ENCODE results near the gene SERPINB6. TPM values are rescaled to one million over a fixed set of nuclear protein-coding genes. Genes with fewer than 3 reads are reported as not detected.

The SERPINB6 gene
- polyA plus RNA-seq, 1 of the 3 experiments (the other 2 are of a cell fraction): 102 TPM

DNA sequence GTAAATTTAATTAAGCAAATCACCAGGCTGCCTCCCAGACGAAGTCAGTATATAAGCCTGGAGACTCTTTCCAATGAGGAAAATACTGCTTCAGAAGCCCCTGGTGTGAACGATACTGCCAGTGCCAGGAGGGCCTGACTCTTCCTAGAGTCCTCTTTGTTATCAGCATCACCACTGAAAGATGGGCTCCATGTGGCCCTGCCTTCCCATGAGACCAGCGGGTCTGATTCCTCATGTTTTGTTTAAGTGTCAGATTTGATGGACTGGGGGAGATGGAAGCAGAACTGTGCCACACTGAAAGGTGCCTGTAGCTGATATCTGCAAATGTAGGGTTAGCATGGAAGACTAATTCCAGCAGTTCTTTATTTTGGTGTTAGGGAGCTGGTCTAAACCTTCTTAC is 36.2 kb upstream of the SERPINB6 start:
- H3K27ac ChIP-seq (ENCODE audit: low read depth in 2 of 2, low read length in 1 of 2): no peak overlapping the region
- 94% methylated on average over 3 of the region's 3 CpGs for WGBS (ENCODE audit: low lambda C conversion rate)
- peaks cover 5 to 51% of the 10 kb centered on the region in 2 experiments for H3K36me3 ChIP-seq (replicated peaks in 1 of 2; ENCODE audit: control insufficient read depth in 1 of 2, insufficient read depth in 2 of 2, low read length in 1 of 2)
- ChIA-PET POLR2A (no interaction called here), CTCF (interaction anchor here (0.6 kb wide), 1 partner anchor 15 kb away, joined by 3 read pairs; no protein-coding TSS in a partner anchor)
- no peaks in the 10 kb centered on the region for H3K27me3 ChIP-seq (ENCODE audit: insufficient read depth)
- H3K4me3 ChIP-seq (ENCODE audit: low read depth in 2 of 2, low read length in 1 of 2): no peak overlapping the region
- H3K9me2 ChIP-seq: no peaks in the 10 kb centered on the region
- no peak overlapping the region for H2AFZ ChIP-seq (ENCODE audit: low read depth)
- no peaks in the 10 kb centered on the region for H3F3A ChIP-seq (replicated peaks; ENCODE audit: insufficient read depth)
- peaks cover 14% of the 10 kb centered on the region for H3K9me3 ChIP-seq
- no peak overlapping the region for H3K9ac ChIP-seq
- no peaks in the 10 kb centered on the region for H3K79me2 ChIP-seq (ENCODE audit: insufficient read depth)
- no peak for DNase-seq
- H3K4me2 ChIP-seq: no peak overlapping the region
- H4K20me1 ChIP-seq (ENCODE audit: insufficient read depth): no peaks in the 10 kb centered on the region
- no peak for TF ChIP-seq ELF1 (IDR thresholded peaks at IDR 0.05)
- TF ChIP-seq, protein P1, sequence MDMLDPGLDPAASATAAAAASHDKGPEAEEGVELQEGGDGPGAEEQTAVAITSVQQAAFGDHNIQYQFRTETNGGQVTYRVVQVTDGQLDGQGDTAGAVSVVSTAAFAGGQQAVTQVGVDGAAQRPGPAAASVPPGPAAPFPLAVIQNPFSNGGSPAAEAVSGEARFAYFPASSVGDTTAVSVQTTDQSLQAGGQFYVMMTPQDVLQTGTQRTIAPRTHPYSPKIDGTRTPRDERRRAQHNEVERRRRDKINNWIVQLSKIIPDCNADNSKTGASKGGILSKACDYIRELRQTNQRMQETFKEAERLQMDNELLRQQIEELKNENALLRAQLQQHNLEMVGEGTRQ (IDR thresholded peaks at IDR 0.05; ENCODE audit: borderline replicate concordance, low read depth, low read length): no peak
- TF ChIP-seq, protein P2, sequence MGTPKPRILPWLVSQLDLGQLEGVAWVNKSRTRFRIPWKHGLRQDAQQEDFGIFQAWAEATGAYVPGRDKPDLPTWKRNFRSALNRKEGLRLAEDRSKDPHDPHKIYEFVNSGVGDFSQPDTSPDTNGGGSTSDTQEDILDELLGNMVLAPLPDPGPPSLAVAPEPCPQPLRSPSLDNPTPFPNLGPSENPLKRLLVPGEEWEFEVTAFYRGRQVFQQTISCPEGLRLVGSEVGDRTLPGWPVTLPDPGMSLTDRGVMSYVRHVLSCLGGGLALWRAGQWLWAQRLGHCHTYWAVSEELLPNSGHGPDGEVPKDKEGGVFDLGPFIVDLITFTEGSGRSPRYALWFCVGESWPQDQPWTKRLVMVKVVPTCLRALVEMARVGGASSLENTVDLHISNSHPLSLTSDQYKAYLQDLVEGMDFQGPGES (IDR thresholded peaks at IDR 0.05; ENCODE audit: low read depth, low read length): no peak
- H3K4me1 ChIP-seq (ENCODE audit: control insufficient read depth in 1 of 2, insufficient read depth in 2 of 2, low read depth in 1 of 2, low read length in 1 of 2): no peaks in the 10 kb centered on the region

DNA sequence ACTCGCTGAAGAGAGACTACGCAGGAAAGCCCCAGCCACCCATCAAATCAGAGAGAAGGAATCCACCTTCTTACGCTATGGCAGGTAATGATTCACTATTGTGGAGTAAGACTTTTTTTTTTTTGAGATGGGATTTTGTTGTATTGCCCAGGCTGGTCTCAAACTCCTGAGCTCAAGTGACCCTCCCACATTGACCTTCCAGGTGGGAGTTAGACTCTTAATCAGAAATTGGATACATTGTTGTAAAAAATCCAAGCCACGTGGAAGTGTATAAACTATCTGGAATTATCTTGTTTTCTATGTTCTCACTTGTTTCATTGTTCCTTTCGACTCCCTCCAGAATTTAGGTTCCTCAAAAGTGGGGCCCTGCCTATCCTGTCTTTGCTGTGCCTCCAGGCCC is 35.1 kb upstream of the SERPINB6 start:
- Histone ChIP-seq H3K4me2 (no peak overlapping the region), H3K9me3 (peaks cover 10% of the 10 kb centered on the region), H3K27ac (ENCODE audit: low read depth in 2 of 2, low read length in 1 of 2) (no peak overlapping the region), H3K4me3 (ENCODE audit: low read depth in 2 of 2, low read length in 1 of 2) (no peak overlapping the region), H3K4me1 (ENCODE audit: control insufficient read depth in 1 of 2, insufficient read depth in 2 of 2, low read depth in 1 of 2, low read length in 1 of 2) (no peaks in the 10 kb centered on the region), H3K27me3 (ENCODE audit: insufficient read depth) (no peaks in the 10 kb centered on the region), H3K9ac (no peak overlapping the region), H3K9me2 (no peaks in the 10 kb centered on the region), H3K79me2 (ENCODE audit: insufficient read depth) (no peaks in the 10 kb centered on the region), H2AFZ (ENCODE audit: low read depth) (no peak overlapping the region), H4K20me1 (ENCODE audit: insufficient read depth) (no peaks in the 10 kb centered on the region), H3K36me3 (replicated peaks in 1 of 2; ENCODE audit: control insufficient read depth in 1 of 2, insufficient read depth in 2 of 2, low read length in 1 of 2) (peaks cover 5 to 40% of the 10 kb centered on the region in 2 experiments), H3F3A (replicated peaks; ENCODE audit: insufficient read depth) (peaks cover under 1% of the 10 kb centered on the region)
- no peak for TF ChIP-seq GABPA (IDR thresholded peaks at IDR 0.05; ENCODE audit: low read depth)
- no peak for TF ChIP-seq ELF1 (IDR thresholded peaks at IDR 0.05)
- TF ChIP-seq TCF12 (IDR thresholded peaks at IDR 0.05): no peak
- TF ChIP-seq SMC3 (IDR thresholded peaks at IDR 0.05; ENCODE audit: low read depth, low read length): no peak
- no peak for TF ChIP-seq NFIC (IDR thresholded peaks at IDR 0.05; ENCODE audit: borderline replicate concordance)
- no peak for TF ChIP-seq POLR2AphosphoS5 (IDR thresholded peaks at IDR 0.05; ENCODE audit: low read depth, low read length)
- TF ChIP-seq, protein P3, sequence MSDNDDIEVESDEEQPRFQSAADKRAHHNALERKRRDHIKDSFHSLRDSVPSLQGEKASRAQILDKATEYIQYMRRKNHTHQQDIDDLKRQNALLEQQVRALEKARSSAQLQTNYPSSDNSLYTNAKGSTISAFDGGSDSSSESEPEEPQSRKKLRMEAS (IDR thresholded peaks at IDR 0.05; ENCODE audit: low read depth): no peak
- TF ChIP-seq RXRA (IDR thresholded peaks at IDR 0.05; ENCODE audit: borderline replicate concordance, low read depth): no peak
- TF ChIP-seq, protein P4, sequence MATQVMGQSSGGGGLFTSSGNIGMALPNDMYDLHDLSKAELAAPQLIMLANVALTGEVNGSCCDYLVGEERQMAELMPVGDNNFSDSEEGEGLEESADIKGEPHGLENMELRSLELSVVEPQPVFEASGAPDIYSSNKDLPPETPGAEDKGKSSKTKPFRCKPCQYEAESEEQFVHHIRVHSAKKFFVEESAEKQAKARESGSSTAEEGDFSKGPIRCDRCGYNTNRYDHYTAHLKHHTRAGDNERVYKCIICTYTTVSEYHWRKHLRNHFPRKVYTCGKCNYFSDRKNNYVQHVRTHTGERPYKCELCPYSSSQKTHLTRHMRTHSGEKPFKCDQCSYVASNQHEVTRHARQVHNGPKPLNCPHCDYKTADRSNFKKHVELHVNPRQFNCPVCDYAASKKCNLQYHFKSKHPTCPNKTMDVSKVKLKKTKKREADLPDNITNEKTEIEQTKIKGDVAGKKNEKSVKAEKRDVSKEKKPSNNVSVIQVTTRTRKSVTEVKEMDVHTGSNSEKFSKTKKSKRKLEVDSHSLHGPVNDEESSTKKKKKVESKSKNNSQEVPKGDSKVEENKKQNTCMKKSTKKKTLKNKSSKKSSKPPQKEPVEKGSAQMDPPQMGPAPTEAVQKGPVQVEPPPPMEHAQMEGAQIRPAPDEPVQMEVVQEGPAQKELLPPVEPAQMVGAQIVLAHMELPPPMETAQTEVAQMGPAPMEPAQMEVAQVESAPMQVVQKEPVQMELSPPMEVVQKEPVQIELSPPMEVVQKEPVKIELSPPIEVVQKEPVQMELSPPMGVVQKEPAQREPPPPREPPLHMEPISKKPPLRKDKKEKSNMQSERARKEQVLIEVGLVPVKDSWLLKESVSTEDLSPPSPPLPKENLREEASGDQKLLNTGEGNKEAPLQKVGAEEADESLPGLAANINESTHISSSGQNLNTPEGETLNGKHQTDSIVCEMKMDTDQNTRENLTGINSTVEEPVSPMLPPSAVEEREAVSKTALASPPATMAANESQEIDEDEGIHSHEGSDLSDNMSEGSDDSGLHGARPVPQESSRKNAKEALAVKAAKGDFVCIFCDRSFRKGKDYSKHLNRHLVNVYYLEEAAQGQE (IDR thresholded peaks at IDR 0.05; ENCODE audit: low read depth, low read length): no peak
- no peak for TF ChIP-seq MXI1 (IDR thresholded peaks at IDR 0.05; ENCODE audit: low read depth, low read length)
- TF ChIP-seq YY1 (IDR thresholded peaks at IDR 0.05; ENCODE audit: low read depth): no peak
- TF ChIP-seq, protein P5, sequence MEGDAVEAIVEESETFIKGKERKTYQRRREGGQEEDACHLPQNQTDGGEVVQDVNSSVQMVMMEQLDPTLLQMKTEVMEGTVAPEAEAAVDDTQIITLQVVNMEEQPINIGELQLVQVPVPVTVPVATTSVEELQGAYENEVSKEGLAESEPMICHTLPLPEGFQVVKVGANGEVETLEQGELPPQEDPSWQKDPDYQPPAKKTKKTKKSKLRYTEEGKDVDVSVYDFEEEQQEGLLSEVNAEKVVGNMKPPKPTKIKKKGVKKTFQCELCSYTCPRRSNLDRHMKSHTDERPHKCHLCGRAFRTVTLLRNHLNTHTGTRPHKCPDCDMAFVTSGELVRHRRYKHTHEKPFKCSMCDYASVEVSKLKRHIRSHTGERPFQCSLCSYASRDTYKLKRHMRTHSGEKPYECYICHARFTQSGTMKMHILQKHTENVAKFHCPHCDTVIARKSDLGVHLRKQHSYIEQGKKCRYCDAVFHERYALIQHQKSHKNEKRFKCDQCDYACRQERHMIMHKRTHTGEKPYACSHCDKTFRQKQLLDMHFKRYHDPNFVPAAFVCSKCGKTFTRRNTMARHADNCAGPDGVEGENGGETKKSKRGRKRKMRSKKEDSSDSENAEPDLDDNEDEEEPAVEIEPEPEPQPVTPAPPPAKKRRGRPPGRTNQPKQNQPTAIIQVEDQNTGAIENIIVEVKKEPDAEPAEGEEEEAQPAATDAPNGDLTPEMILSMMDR (IDR thresholded peaks at IDR 0.05): no peak
- CTCF ChIA-PET: no interaction called here
- 95% methylated on average over 5 of the region's 5 CpGs for WGBS (ENCODE audit: low lambda C conversion rate)
- POLR2A ChIA-PET: no interaction called here
- DNase-seq: no peak

Measured in SK-N-SH (cell line).